Measurements from ENCODE around the gene S100A5.

The S100A5 gene

DNA sequence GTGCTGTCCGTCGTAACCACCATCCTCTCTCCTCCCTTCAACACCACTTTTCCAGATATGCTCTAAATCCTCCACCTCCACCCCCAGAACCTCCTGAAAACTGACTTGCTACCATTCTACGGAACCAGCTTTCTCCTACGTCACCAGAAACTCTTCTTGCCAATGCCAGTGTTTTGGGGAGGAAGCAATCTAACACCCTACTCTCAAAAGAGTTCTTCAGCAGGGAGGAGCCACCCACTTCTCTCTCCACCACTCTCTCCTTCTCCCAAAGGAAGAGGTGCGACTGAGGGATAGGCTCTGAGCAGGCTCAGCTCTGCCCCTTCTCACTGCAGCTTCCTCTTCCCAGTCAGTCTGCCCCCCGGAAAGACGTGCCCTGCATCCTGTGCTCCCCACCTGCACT, 31.0 kb upstream of the S100A5 start:
- no peak overlapping the region for H3K27ac ChIP-seq
- TF ChIP-seq CTCF (IDR thresholded peaks at IDR 0.05): no peak

- H3K27ac ChIP-seq: no peak overlapping the region
- no peak for TF ChIP-seq CTCF (IDR thresholded peaks at IDR 0.05)
- TF ChIP-seq ZFX (IDR thresholded peaks at IDR 0.05; ENCODE audit: borderline replicate concordance): no peak
Measured at GRCh38 chr1:153570874-153571273, 30.1 kb upstream of the S100A5 start.

GRCh38 chr1:153569465-153569864, 28.7 kb upstream of the S100A5 start:
- TF ChIP-seq ZFX (IDR thresholded peaks at IDR 0.05; ENCODE audit: borderline replicate concordance) (no peak), CTCF (IDR thresholded peaks at IDR 0.05) (no peak)
- H3K27ac ChIP-seq: no peak overlapping the region

- H3K27ac ChIP-seq: peak overlapping the region; percentile 55; the same call in 1 of the 2 replicates
- TF ChIP-seq CTCF (IDR thresholded peaks at IDR 0.05) (peak; percentile 99), ZFX (IDR thresholded peaks at IDR 0.05; ENCODE audit: borderline replicate concordance) (no peak)
Measured at GRCh38 chr1:153568367-153569099, 27.8 kb upstream of the S100A5 start.

GRCh38 chr1:153567621-153568366, 27.1 kb upstream of the S100A5 start:
- TF ChIP-seq ZFX (IDR thresholded peaks at IDR 0.05; ENCODE audit: borderline replicate concordance): no peak
- no peak for TF ChIP-seq CTCF (IDR thresholded peaks at IDR 0.05)
- H3K27ac ChIP-seq: peak overlapping the region; percentile 55; the same call in 1 of the 2 replicates

DNA sequence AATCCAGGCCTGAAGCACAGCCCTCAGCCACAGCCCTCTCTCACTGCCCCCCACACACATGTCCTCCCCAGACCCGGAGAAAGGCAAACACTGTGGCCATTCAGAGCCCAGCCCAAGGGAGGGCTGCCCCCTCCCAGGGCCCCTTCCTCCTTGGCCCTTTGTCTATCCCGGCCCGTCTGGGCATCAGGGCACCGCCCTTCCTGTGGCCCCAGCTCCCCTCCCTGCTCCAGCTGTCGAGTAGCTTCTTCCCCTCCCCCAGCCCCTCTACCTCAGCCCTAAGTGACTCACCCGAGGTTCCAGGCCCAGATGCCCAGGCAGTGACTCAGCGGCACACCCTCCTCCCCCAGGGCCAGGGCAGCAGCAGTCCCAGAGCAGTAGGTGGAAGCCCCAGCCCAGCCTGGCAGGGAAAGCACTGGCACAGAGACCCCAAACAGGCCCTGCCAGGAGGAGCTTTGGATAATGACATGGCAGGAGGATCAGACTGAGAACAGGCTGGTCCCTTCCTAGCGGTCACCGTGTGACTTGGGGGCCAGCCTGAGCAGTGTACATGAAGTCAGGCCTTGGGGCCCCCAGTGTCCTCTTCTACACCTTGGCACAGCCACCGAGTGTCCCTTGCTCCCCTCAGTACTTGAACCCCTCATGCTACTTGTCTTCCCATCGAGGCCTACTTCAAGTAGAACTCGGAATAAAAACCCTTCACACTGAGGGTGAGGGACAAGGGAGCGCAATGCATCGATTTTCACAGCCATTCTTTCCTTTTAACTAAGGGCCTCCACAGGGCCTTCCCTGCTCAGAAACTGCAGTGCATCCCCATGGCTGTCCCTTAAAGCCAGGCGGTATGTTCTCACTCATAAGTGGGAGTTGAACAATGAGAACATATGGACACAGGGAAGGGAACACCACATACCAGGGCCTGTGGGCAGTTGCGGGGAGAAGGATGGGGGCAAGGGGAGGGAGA, 26.0 kb upstream of the S100A5 start:
- H3K27ac ChIP-seq: peak overlapping the region; percentile 55
- TF ChIP-seq ZFX (IDR thresholded peaks at IDR 0.05; ENCODE audit: borderline replicate concordance) (no peak), CTCF (IDR thresholded peaks at IDR 0.05) (no peak)
